Progenitor cell of endocrine pancreas (in vitro differentiated cells): ENCODE data around the gene ZDHHC1. TPM values are rescaled to one million over a fixed set of nuclear protein-coding genes. Genes with fewer than 3 reads are reported as not detected.

Experiments used
- DNase-seq: peaks from one replicate; pipeline ENCODE4 v3.0.0; 2021; ENCODE audit warnings: low spot score; ENCODE audit not compliant: unreplicated experiment
- H3K27ac Mint-ChIP-seq: 2 replicates; pipeline ENCODE4 v1.8.0; 2021; ENCODE audit warnings: mild to moderate bottlenecking, moderate library complexity, mixed read lengths
- H3K27me3 Mint-ChIP-seq: 2 replicates; pipeline ENCODE4 v1.8.0; 2021; ENCODE audit warnings: mixed read lengths
- H3K36me3 Mint-ChIP-seq: 2 replicates; pipeline ENCODE4 v1.8.0; 2022; ENCODE audit warnings: mixed read lengths; ENCODE audit not compliant: insufficient read depth
- H3K4me1 Mint-ChIP-seq: 2 replicates; pipeline ENCODE4 v1.8.0; 2021; ENCODE audit warnings: low read depth, mixed read lengths
- H3K4me3 Mint-ChIP-seq: 2 replicates; pipeline ENCODE4 v1.8.0; 2021; ENCODE audit warnings: low read depth, mild to moderate bottlenecking, moderate library complexity, mixed read lengths
- H3K9me3 Mint-ChIP-seq: 2 replicates; pipeline ENCODE4 v1.8.0; 2021; ENCODE audit warnings: low read depth, mixed read lengths
- CTCF ChIP-seq: fragments of 200-600 bp; sonication (generic); IDR thresholded peaks from one replicate; pipeline ENCODE4 v1.5.0; 2021; ENCODE audit warnings: antibody characterized with exemption, mild to moderate bottlenecking; ENCODE audit not compliant: unreplicated experiment
- total RNA-seq: library from RNA; stranded (reverse); gene quantifications from 2 replicates; pipeline ENCODE4 v1.2.1, GENCODE V29; 2021

ZDHHC1 gene
- total RNA-seq, 1 donor from 2014 or later: 16.5 TPM

GRCh38 chr16:67451704-67452435, 35.6 kb upstream of the ZDHHC1 start:
- Mint-ChIP-seq H3K4me3 (no peak overlapping the region), H3K4me1 (no peaks in the 10 kb centered on the region), H3K36me3 (peaks cover 4% of the 10 kb centered on the region), H3K27ac (no peak overlapping the region), H3K9me3 (no peaks in the 10 kb centered on the region), H3K27me3 (no peaks in the 10 kb centered on the region)
- no peak for TF ChIP-seq CTCF
- no peak for DNase-seq

GRCh38 chr16:67451061-67451703, 34.9 kb upstream of the ZDHHC1 start:
- Mint-ChIP-seq H3K36me3 (peaks cover 4% of the 10 kb centered on the region), H3K27me3 (no peaks in the 10 kb centered on the region), H3K4me3 (no peak overlapping the region), H3K9me3 (no peaks in the 10 kb centered on the region), H3K4me1 (no peaks in the 10 kb centered on the region), H3K27ac (no peak overlapping the region)
- no peak for DNase-seq
- no peak for TF ChIP-seq CTCF

DNA sequence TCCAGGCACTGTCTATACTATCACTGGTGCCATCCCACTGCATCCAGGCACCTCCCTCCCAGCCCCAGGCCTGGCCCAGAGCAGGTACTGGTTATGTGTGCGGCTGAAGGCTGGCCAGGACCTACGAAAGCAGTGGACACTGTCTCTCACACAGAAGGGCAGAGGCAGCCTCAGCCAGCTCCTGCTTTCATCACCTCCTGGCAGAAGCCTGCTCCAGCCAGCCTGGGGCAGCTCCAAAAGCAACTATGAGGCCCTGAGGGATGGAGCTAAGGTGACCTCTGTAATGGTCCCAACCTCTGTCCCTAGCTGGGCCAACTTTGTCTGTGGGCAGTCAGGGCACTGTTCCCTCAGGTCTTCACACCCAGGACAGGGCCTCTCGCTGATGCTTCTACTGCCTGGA, 33.5 kb upstream of the ZDHHC1 start:
- peaks cover 4% of the 10 kb centered on the region for H3K36me3 Mint-ChIP-seq
- no peak overlapping the region for H3K27ac Mint-ChIP-seq
- H3K9me3 Mint-ChIP-seq: no peaks in the 10 kb centered on the region
- H3K4me1 Mint-ChIP-seq: no peaks in the 10 kb centered on the region
- no peak overlapping the region for H3K4me3 Mint-ChIP-seq
- no peak for DNase-seq
- H3K27me3 Mint-ChIP-seq: no peaks in the 10 kb centered on the region
- no peak for TF ChIP-seq CTCF

- H3K9me3 Mint-ChIP-seq: no peaks in the 10 kb centered on the region
- peaks cover 4% of the 10 kb centered on the region for H3K36me3 Mint-ChIP-seq
- no peaks in the 10 kb centered on the region for H3K27me3 Mint-ChIP-seq
- H3K4me3 Mint-ChIP-seq: no peak overlapping the region
- no peak for DNase-seq
- H3K4me1 Mint-ChIP-seq: no peaks in the 10 kb centered on the region
- no peak overlapping the region for H3K27ac Mint-ChIP-seq
- TF ChIP-seq CTCF: no peak
These were observed 33.1 kb upstream of the ZDHHC1 start for GRCh38 chr16:67449336-67449735.

DNA sequence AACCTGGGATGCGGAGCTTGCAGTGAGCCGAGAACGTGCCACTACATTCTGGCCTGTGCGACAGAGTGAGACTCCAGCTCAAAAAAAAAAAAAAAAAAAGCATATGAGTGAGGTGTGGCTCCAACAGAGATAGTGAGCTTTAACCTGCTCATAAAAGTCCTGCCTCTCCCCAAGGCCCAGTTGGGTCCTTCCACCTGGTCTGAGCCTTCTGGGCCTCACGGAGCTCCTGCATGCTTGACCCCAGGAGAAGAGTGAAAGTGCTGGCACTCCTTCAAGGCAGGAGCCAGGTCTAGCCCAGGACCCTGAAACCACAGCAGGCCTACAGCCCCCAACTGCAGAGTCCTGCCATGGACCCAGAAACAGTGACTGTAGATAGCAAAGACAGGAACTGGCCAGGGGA, 32.3 kb upstream of the ZDHHC1 start:
- no peaks in the 10 kb centered on the region for H3K9me3 Mint-ChIP-seq
- no peak overlapping the region for H3K4me3 Mint-ChIP-seq
- no peaks in the 10 kb centered on the region for H3K4me1 Mint-ChIP-seq
- no peak overlapping the region for H3K27ac Mint-ChIP-seq
- H3K27me3 Mint-ChIP-seq: no peaks in the 10 kb centered on the region
- peaks cover 4% of the 10 kb centered on the region for H3K36me3 Mint-ChIP-seq
- no peak for DNase-seq
- no peak for TF ChIP-seq CTCF
